Keratinocyte (primary cell): ENCODE results near the gene ACSL3. TPM values are rescaled to one million over a fixed set of nuclear protein-coding genes. Genes with fewer than 3 reads are reported as not detected.

Experiments
- DNase-seq: peaks from one replicate; pipeline ENCODE4 v3.0.0-alpha.2; 2011; ENCODE audit warnings: low read depth, missing footprints, low spot score
- FAIRE-seq: peaks from 2 replicates; lab custom pipeline; 2011; peaks lifted over from hg19 to GRCh38; lab: Jason Lieb, UNC
- H2AFZ ChIP-seq: 2 replicates; pipeline ENCODE4 v1.6.0; 2012; ENCODE audit warnings: low read length, control low read depth, inconsistent platforms; ENCODE audit not compliant: control insufficient read depth
- H3K27ac ChIP-seq: 2 replicates; pipeline ENCODE4 v1.5.1; 2011; ENCODE audit warnings: low read length; ENCODE audit not compliant: control insufficient read depth, insufficient read depth
- H3K27me3 ChIP-seq: 3 replicates; pipeline ENCODE4 v1.6.0; 2011; ENCODE audit warnings: low read length; ENCODE audit not compliant: control insufficient read depth, insufficient read depth; ENCODE audit errors: extremely low read depth
- H3K36me3 ChIP-seq, 2 experiments: 2 replicates in 1 of 2; 3 replicates in 1 of 2; pipeline ENCODE4 v1.5.1; 2011; ENCODE audit warnings: low read length in 2 of 2, mild to moderate bottlenecking in 1 of 2; ENCODE audit not compliant: control insufficient read depth in 2 of 2, insufficient read depth in 2 of 2; ENCODE audit errors: extremely low read depth in 1 of 2
- H3K4me1 ChIP-seq: 3 replicates; pipeline ENCODE4 v1.5.1; 2011; ENCODE audit warnings: low read length; ENCODE audit not compliant: control insufficient read depth, insufficient read depth; ENCODE audit errors: extremely low read depth
- H3K4me2 ChIP-seq: 3 replicates; pipeline ENCODE4 v1.6.0; 2011; ENCODE audit warnings: low read depth, low read length; ENCODE audit not compliant: control insufficient read depth, insufficient read depth; ENCODE audit errors: extremely low read depth
- H3K4me3 ChIP-seq, 3 experiments: fragments of 200-600 bp in 1 of 3; sonication (generic) in 1 of 3; 2 replicates in 2 of 3; 3 replicates in 1 of 3; pipeline ENCODE4 v1.5.1; 2011 to 2016; ENCODE audit warnings: low read length in 3 of 3, mild to moderate bottlenecking in 3 of 3, control low read depth in 2 of 3, inconsistent platforms in 1 of 3, low read depth in 1 of 3, mixed read lengths in 1 of 3, mixed run types in 1 of 3, moderate library complexity in 1 of 3; ENCODE audit not compliant: control insufficient read depth in 2 of 3, insufficient read depth in 2 of 3; ENCODE audit errors: extremely low read depth in 1 of 3
- H3K79me2 ChIP-seq: 2 replicates; pipeline ENCODE4 v1.6.0; 2012; ENCODE audit warnings: low read length; ENCODE audit not compliant: control insufficient read depth, insufficient read depth
- H3K9ac ChIP-seq: 3 replicates; pipeline ENCODE4 v1.6.0; 2011; ENCODE audit warnings: low read length; ENCODE audit not compliant: control insufficient read depth, insufficient read depth; ENCODE audit errors: extremely low read depth
- H3K9me1 ChIP-seq: 3 replicates; pipeline ENCODE4 v1.6.0; 2011; ENCODE audit warnings: low read length; ENCODE audit not compliant: control insufficient read depth, insufficient read depth; ENCODE audit errors: extremely low read depth
- H3K9me3 ChIP-seq: 2 replicates; pipeline ENCODE4 v1.5.1; 2012; ENCODE audit warnings: low read depth, low read length; ENCODE audit not compliant: control insufficient read depth
- H4K20me1 ChIP-seq: 3 replicates; pipeline ENCODE4 v1.6.0; 2011; ENCODE audit warnings: low read length; ENCODE audit not compliant: control insufficient read depth, insufficient read depth; ENCODE audit errors: extremely low read depth
- EZH2 ChIP-seq: IDR thresholded peaks from one replicate; pipeline ENCODE4 v1.6.1; 2012; ENCODE audit warnings: inconsistent platforms, mild to moderate bottlenecking, low read length, moderate library complexity
- dilution Hi-C: fragments of 300-500 bp; cut with MboI; formaldehyde crosslinking; loops from one replicate; pipeline ENCODE4 v1.7.0; 2020; ENCODE audit warnings: low sequenced_read_pairs; ENCODE audit not compliant: extremely low pct_ligation_motif_present
- polyA plus RNA-seq, 5 experiments: library from polyadenylated mRNA; depleted of rRNA in 3 of 5; stranded (reverse) in 3 of 5; stranded (forward) in 1 of 5; unstranded in 1 of 5; fragments of >200 nt; gene quantifications; 1 replicate in 1 of 5; 2 replicates in 3 of 5; 3 replicates in 1 of 5; pipeline versions ENCODE4 v1.2.1 to v1.2.3, GENCODE V29; 2011 to 2012; ENCODE audit warnings: missing spikeins in 2 of 5, low read depth in 1 of 5, low replicate concordance in 1 of 5
- TF ChIP-seq, protein P1 (sequence below), 3 experiments: IDR thresholded peaks in 1 of 3; conservative IDR thresholded peaks in 1 of 3; optimal IDR thresholded peaks in 1 of 3; 2 replicates in 2 of 3; 3 replicates in 1 of 3; pipeline versions ENCODE3 to v1.5.1; 2011; ENCODE audit warnings: low read length in 3 of 3, mild to moderate bottlenecking in 3 of 3, moderate library complexity in 2 of 3, control low read depth in 1 of 3, inconsistent platforms in 1 of 3; ENCODE audit not compliant: insufficient read depth in 2 of 3; ENCODE audit errors: extremely low read depth in 1 of 3

ACSL3 gene
- polyA plus RNA-seq, 1 donor (not counting 4 experiments of a cell fraction or from before 2014, with no cell fraction given), result 197 TPM

- peaks cover 2% of the 10 kb centered on the region for H3K9me1 ChIP-seq
- H3K79me2 ChIP-seq, result peaks cover 98% of the 10 kb centered on the region
- no peak overlapping the region for H3K27ac ChIP-seq
- H3K27me3 ChIP-seq, result no peaks in the 10 kb centered on the region
- no peaks in the 10 kb centered on the region for H3K9me3 ChIP-seq
- dilution Hi-C loops, result no loop called here
- no peak overlapping the region for H3K4me3 ChIP-seq
- H3K36me3 ChIP-seq, result no peaks in the 10 kb centered on the region
- DNase-seq, result no peak
- no peak overlapping the region for H3K9ac ChIP-seq
- FAIRE-seq, result peak; percentile 43
- peaks cover 35% of the 10 kb centered on the region for H4K20me1 ChIP-seq
- no peak overlapping the region for H3K4me2 ChIP-seq
- no peak overlapping the region for H2AFZ ChIP-seq
- peaks cover 60% of the 10 kb centered on the region for H3K4me1 ChIP-seq
- TF ChIP-seq, protein P1, sequence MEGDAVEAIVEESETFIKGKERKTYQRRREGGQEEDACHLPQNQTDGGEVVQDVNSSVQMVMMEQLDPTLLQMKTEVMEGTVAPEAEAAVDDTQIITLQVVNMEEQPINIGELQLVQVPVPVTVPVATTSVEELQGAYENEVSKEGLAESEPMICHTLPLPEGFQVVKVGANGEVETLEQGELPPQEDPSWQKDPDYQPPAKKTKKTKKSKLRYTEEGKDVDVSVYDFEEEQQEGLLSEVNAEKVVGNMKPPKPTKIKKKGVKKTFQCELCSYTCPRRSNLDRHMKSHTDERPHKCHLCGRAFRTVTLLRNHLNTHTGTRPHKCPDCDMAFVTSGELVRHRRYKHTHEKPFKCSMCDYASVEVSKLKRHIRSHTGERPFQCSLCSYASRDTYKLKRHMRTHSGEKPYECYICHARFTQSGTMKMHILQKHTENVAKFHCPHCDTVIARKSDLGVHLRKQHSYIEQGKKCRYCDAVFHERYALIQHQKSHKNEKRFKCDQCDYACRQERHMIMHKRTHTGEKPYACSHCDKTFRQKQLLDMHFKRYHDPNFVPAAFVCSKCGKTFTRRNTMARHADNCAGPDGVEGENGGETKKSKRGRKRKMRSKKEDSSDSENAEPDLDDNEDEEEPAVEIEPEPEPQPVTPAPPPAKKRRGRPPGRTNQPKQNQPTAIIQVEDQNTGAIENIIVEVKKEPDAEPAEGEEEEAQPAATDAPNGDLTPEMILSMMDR (optimal IDR thresholded peaks at IDR 0.05 in 1 of 3, IDR thresholded peaks at IDR 0.05 in 1 of 3, conservative IDR thresholded peaks at IDR 0.05 in 1 of 3; ENCODE audit: extremely low read depth in 1 of 3, insufficient read depth in 2 of 3, low read length in 3 of 3), result no peak
- no peak for TF ChIP-seq EZH2
Observed at GRCh38 chr2:222884805-222885424, 24.1 kb downstream of the ACSL3 start.

DNA sequence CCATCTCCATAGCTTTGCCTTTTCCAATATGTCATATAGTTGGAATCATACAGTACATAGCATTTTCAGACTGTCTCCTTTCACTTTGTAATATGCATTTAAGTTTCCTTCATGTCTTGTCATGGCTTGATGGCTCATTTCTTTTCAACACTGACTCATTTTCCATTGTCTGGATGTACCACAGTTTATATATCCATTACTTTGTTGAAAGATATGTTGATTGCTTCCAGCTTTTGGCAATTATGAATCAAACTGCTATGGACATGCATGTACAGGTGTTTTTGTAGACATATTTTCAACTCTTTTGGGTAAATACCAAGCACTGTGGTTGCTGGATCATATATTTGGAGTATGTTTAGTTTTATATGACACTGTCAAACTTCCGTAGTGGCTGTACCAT is 26.3 kb downstream of the ACSL3 start:
- peaks cover 28% of the 10 kb centered on the region for H4K20me1 ChIP-seq
- H3K27me3 ChIP-seq, result no peaks in the 10 kb centered on the region
- peak overlapping the region in 2 of 3 experiments; percentile 33 to 42 for H3K4me3 ChIP-seq
- FAIRE-seq (peak; percentile 93), DNase-seq (no peak)
- peaks cover 2% of the 10 kb centered on the region for H3K9me1 ChIP-seq
- H3K9me3 ChIP-seq, result no peaks in the 10 kb centered on the region
- peak overlapping the region; percentile 36 for H3K27ac ChIP-seq
- H3K9ac ChIP-seq, result peak overlapping the region; percentile 28
- TF ChIP-seq, protein P1 (optimal IDR thresholded peaks at IDR 0.05 in 1 of 3, IDR thresholded peaks at IDR 0.05 in 1 of 3, conservative IDR thresholded peaks at IDR 0.05 in 1 of 3; ENCODE audit: extremely low read depth in 1 of 3, insufficient read depth in 2 of 3, low read length in 3 of 3), result no peak
- TF ChIP-seq EZH2, result no peak
- H3K36me3 ChIP-seq, result no peaks in the 10 kb centered on the region
- peaks cover 99% of the 10 kb centered on the region for H3K79me2 ChIP-seq
- no peak overlapping the region for H2AFZ ChIP-seq
- dilution Hi-C loops, result no loop called here
- H3K4me1 ChIP-seq, result peaks cover 55% of the 10 kb centered on the region
- peak overlapping the region; percentile 89 for H3K4me2 ChIP-seq
